IMR-90 (cell line): Measurements from ENCODE around the gene RPA4. TPM values are rescaled to one million over a fixed set of nuclear protein-coding genes. Genes with fewer than 3 reads are reported as not detected.
"Not testable (repeated sequence)": the region's sequence is repeated elsewhere in the genome, so short reads cannot be mapped to it uniquely, and the experiment has no call there.

Source experiments
- ATAC-seq: fragments of 200-7000 bp; cut with Tn5 transposase; 2 replicates; pipeline ENCODE4 v1.9.1; 2020; ENCODE audit warnings: low read depth, mild to moderate bottlenecking, moderate library complexity
- BruUV-seq: library from RNA; stranded (reverse); fragments of 400-500 nt; replicated peaks from 2 replicates; lab custom pipeline; 2021; lab: Mats Ljungman, UMichigan
- CTCF ChIA-PET: fragments of 300-600 bp; formaldehyde crosslinking; extraction: SDS; loops from one replicate; lab custom pipeline; 2021; ENCODE audit warnings: antibody characterized with exemption; lab: Yijun Ruan, JAX
- POLR2A ChIA-PET: fragments of 300-600 bp; sonication (Branson Sonifier 250); formaldehyde crosslinking; loops from one replicate; lab custom pipeline; 2022; ENCODE audit warnings: antibody characterized with exemption; ENCODE audit not compliant: unreplicated experiment; lab: Charles Lee
- DNase-seq: peaks from one replicate; pipeline ENCODE4 v3.0.0; 2013
- H2AFZ ChIP-seq: replicated peaks from 2 replicates; pipeline ENCODE3; 2013; ENCODE audit warnings: low read length, mild to moderate bottlenecking; ENCODE audit not compliant: poor library complexity
- H2AK5ac ChIP-seq: 2 replicates; pipeline ENCODE4 v1.6.1; 2013; ENCODE audit warnings: low read depth, low read length, inconsistent platforms
- H2AK9ac ChIP-seq: replicated peaks from 2 replicates; pipeline ENCODE3; 2013; ENCODE audit warnings: mild to moderate bottlenecking, low read depth, low read length, moderate library complexity; ENCODE audit not compliant: poor library complexity
- H2BK120ac ChIP-seq: 2 replicates; pipeline ENCODE4 v1.6.1; 2013; ENCODE audit warnings: low read depth, low read length, inconsistent platforms
- H2BK15ac ChIP-seq: 3 replicates; pipeline ENCODE4 v1.6.1; 2013; ENCODE audit warnings: low read depth, low read length, inconsistent platforms
- H2BK20ac ChIP-seq: 2 replicates; pipeline ENCODE4 v1.6.1; 2013; ENCODE audit warnings: low read depth, mild to moderate bottlenecking, inconsistent platforms, low read length, moderate library complexity
- H2BK5ac ChIP-seq: 2 replicates; pipeline ENCODE4 v1.6.1; 2013; ENCODE audit warnings: mild to moderate bottlenecking, low read depth, low read length, inconsistent platforms; ENCODE audit not compliant: poor library complexity, severe bottlenecking
- H3K14ac ChIP-seq: replicated peaks from 2 replicates; pipeline ENCODE4 v1.6.1; 2013; ENCODE audit warnings: low read depth, low read length, inconsistent platforms
- H3K18ac ChIP-seq: 2 replicates; pipeline ENCODE4 v1.6.1; 2013; ENCODE audit warnings: low read depth, low read length, control low read depth
- H3K23ac ChIP-seq: 2 replicates; pipeline ENCODE4 v1.6.1; 2013; ENCODE audit warnings: low read depth, low read length, inconsistent platforms
- H3K27ac ChIP-seq: 2 replicates; pipeline ENCODE4 v1.5.1; 2013; ENCODE audit warnings: mild to moderate bottlenecking, control low read depth, low read length; ENCODE audit not compliant: insufficient read depth
- H3K27me3 ChIP-seq: 2 replicates; pipeline ENCODE4 v1.6.1; 2013; ENCODE audit warnings: low read length; ENCODE audit not compliant: control insufficient read depth, insufficient read depth
- H3K36me3 ChIP-seq: 2 replicates; pipeline ENCODE4 v1.6.1; 2013; ENCODE audit warnings: low read length, mixed read lengths; ENCODE audit not compliant: control insufficient read depth, insufficient read depth
- H3K4ac ChIP-seq: 2 replicates; pipeline ENCODE4 v1.6.1; 2013; ENCODE audit warnings: low read depth, low read length, inconsistent platforms
- H3K4me1 ChIP-seq: 2 replicates; pipeline ENCODE4 v1.6.1; 2013; ENCODE audit warnings: low read length, mixed read lengths; ENCODE audit not compliant: control insufficient read depth, insufficient read depth
- H3K4me2 ChIP-seq: 2 replicates; pipeline ENCODE4 v1.6.1; 2013; ENCODE audit warnings: low read depth, mild to moderate bottlenecking, control low read depth, low read length, moderate library complexity
- H3K4me3 ChIP-seq: 2 replicates; pipeline ENCODE4 v1.5.1; 2013; ENCODE audit warnings: low read depth, mild to moderate bottlenecking, control low read depth, low read length, moderate library complexity; ENCODE audit not compliant: insufficient read depth
- H3K56ac ChIP-seq: 2 replicates; pipeline ENCODE4 v1.6.1; 2013; ENCODE audit warnings: low read length, inconsistent platforms; ENCODE audit not compliant: insufficient read depth; ENCODE audit errors: extremely low read depth
- H3K79me1 ChIP-seq, 2 experiments: 2 replicates each; pipeline ENCODE4 v1.6.1; 2013; ENCODE audit warnings: low read length in 2 of 2, inconsistent platforms in 1 of 2, low read depth in 1 of 2
- H3K9ac ChIP-seq: 2 replicates; pipeline ENCODE4 v1.6.1; 2013; ENCODE audit warnings: low read depth, low read length, control low read depth
- H3K9me1 ChIP-seq: 2 replicates; pipeline ENCODE4 v1.6.1; 2013; ENCODE audit warnings: low read length, inconsistent platforms; ENCODE audit not compliant: insufficient read depth
- H3K9me3 ChIP-seq: 2 replicates; pipeline ENCODE4 v1.6.1; 2013; ENCODE audit warnings: low read length; ENCODE audit not compliant: control insufficient read depth, insufficient read depth
- H4K20me1 ChIP-seq: 2 replicates; pipeline ENCODE4 v1.6.1; 2013; ENCODE audit warnings: low read length, inconsistent platforms; ENCODE audit not compliant: insufficient read depth
- H4K5ac ChIP-seq: 2 replicates; pipeline ENCODE4 v1.6.1; 2013; ENCODE audit warnings: mild to moderate bottlenecking, low read depth, low read length, control low read depth
- H4K8ac ChIP-seq, 2 experiments: 2 replicates each; pipeline ENCODE4 v1.6.1; 2013; ENCODE audit warnings: low read depth in 2 of 2, low read length in 2 of 2, control low read depth in 1 of 2, inconsistent platforms in 1 of 2
- H4K91ac ChIP-seq: 2 replicates; pipeline ENCODE4 v1.6.1; 2013; ENCODE audit warnings: low read depth, low read length, inconsistent platforms; ENCODE audit not compliant: insufficient read depth
- WGBS, 2 experiments: methylation state at CpG; one replicate each; pipeline versions ENCODE4 v1.1.5 to v1.1.7; 2013; ENCODE audit warnings: missing lambda C conversion rate in 2 of 2; ENCODE audit not compliant: insufficient read length in 1 of 2; ENCODE audit errors: extremely low coverage in 2 of 2; 5-methylcytosine and 5-hydroxymethylcytosine counted together
- dilution Hi-C: fragments of 300-500 bp; cut with HindIII; formaldehyde crosslinking; loops from one replicate; pipeline ENCODE4 v1.14.3; 2018; ENCODE audit warnings: low sequenced_read_pairs; ENCODE audit not compliant: unreplicated experiment
- in situ Hi-C: fragments of 300-500 bp; cut with MboI; formaldehyde crosslinking; loops from 3 replicates; pipeline ENCODE4 v1.14.3; 2019; ENCODE audit warnings: low sequenced_read_pairs, inconsistent platforms, mixed read lengths
- intact Hi-C: fragments of 100-400 bp; cut with micrococcal nuclease; formaldehyde crosslinking; loops from 2 replicates; pipeline ENCODE4 v1.10.0; 2022
- polyA plus RNA-seq, 3 experiments: library from polyadenylated mRNA; depleted of rRNA; stranded (reverse); fragments of >200 nt; gene quantifications; 2 replicates each; pipeline ENCODE4 v1.2.3, GENCODE V29; 2012; ENCODE audit warnings: low replicate concordance in 1 of 3
- total RNA-seq: library from RNA; depleted of rRNA; stranded (reverse); fragments of >200 nt; gene quantifications from 2 replicates; pipeline ENCODE4 v1.2.3, GENCODE V29; 2012

RPA4 gene
- total and polyA plus RNA-seq, 2 of the 4 experiments (the other 2 are of a cell fraction), result 0.36 to 2.5 TPM

GRCh38 chrX:96841866-96842265 is 41.8 kb upstream of the RPA4 start:
- H3K4me3 ChIP-seq, H3K27ac ChIP-seq, H4K8ac ChIP-seq, H3K56ac ChIP-seq, CTCF ChIA-PET, H3K18ac ChIP-seq, dilution Hi-C loops, H3K9ac ChIP-seq, H3K79me1 ChIP-seq, H2BK20ac ChIP-seq, DNase-seq, H2AK5ac ChIP-seq, H2BK120ac ChIP-seq, H3K9me3 ChIP-seq, ATAC-seq, H4K20me1 ChIP-seq, intact Hi-C loops, H3K4ac ChIP-seq, H3K36me3 ChIP-seq, in situ Hi-C loops, POLR2A ChIA-PET, H2AFZ ChIP-seq, H3K4me1 ChIP-seq, H3K27me3 ChIP-seq, BruUV-seq, H2BK15ac ChIP-seq, H3K4me2 ChIP-seq, H3K9me1 ChIP-seq, H4K5ac ChIP-seq, H3K14ac ChIP-seq, H2AK9ac ChIP-seq, H3K23ac ChIP-seq, H2BK5ac ChIP-seq, H4K91ac ChIP-seq: not testable (repeated sequence)
- WGBS, 2 experiments, result 60% methylated on average over 1 of the region's 3 CpGs; no CpG with 5 or more reads in 1 of the 2 experiments
